Neutrophil (primary cell): ENCODE results near the gene TMTC2.

ENCODE experiments used
- H3K27ac ChIP-seq: fragments of 200-600 bp; sonication (generic); 2 replicates; pipeline ENCODE4 v1.5.1; 2016; ENCODE audit warnings: mild to moderate bottlenecking, moderate library complexity
- H3K27me3 ChIP-seq: fragments of 200-600 bp; sonication (generic); 2 replicates; pipeline ENCODE4 v1.6.0; 2016; ENCODE audit warnings: mild to moderate bottlenecking
- H3K36me3 ChIP-seq: fragments of 200-600 bp; sonication (generic); 2 replicates; pipeline ENCODE4 v1.5.1; 2017
- H3K4me1 ChIP-seq, 2 experiments: fragments of 200-600 bp in 1 of 2; sonication (generic) in 1 of 2; 1 replicate in 1 of 2; 2 replicates in 1 of 2; pipeline versions ENCODE4 v1.5.1 to v1.6.1; 2013 to 2016; ENCODE audit warnings: low read depth in 1 of 2, low read length in 1 of 2, mild to moderate bottlenecking in 1 of 2, moderate library complexity in 1 of 2; ENCODE audit not compliant: control insufficient read depth in 1 of 2, insufficient read depth in 1 of 2
- H3K4me3 ChIP-seq, 2 experiments: fragments of 200-600 bp in 1 of 2; sonication (generic) in 1 of 2; 1 replicate in 1 of 2; 2 replicates in 1 of 2; pipeline ENCODE4 v1.5.1; 2013 to 2016; ENCODE audit warnings: low read depth in 1 of 2, low read length in 1 of 2, mild to moderate bottlenecking in 1 of 2, moderate library complexity in 1 of 2
- H3K9me3 ChIP-seq: fragments of 200-600 bp; sonication (generic); 2 replicates; pipeline ENCODE4 v1.5.1; 2016
- CTCF ChIP-seq: fragments of 200-600 bp; sonication (generic); IDR thresholded peaks from 2 replicates; pipeline ENCODE4 v1.5.1; 2016; ENCODE audit warnings: antibody characterized with exemption

The TMTC2 gene

GRCh38 chr12:82898441-82898840 lies 211.7 kb downstream of the TMTC2 start:
- peaks cover 0 to 9% of the 10 kb centered on the region in 2 experiments for H3K4me1 ChIP-seq
- no peaks in the 10 kb centered on the region for H3K9me3 ChIP-seq
- H3K27ac ChIP-seq = no peak overlapping the region
- H3K27me3 ChIP-seq = no peaks in the 10 kb centered on the region
- no peaks in the 10 kb centered on the region for H3K36me3 ChIP-seq
- no peak overlapping the region for H3K4me3 ChIP-seq
- no peak for TF ChIP-seq CTCF

- Histone ChIP-seq H3K9me3 (no peaks in the 10 kb centered on the region), H3K4me3 (no peak overlapping the region), H3K4me1 (no peaks in the 10 kb centered on the region), H3K27me3 (no peaks in the 10 kb centered on the region), H3K27ac (no peak overlapping the region), H3K36me3 (no peaks in the 10 kb centered on the region)
- no peak for TF ChIP-seq CTCF
These were observed 217.6 kb downstream of the TMTC2 start for GRCh38 chr12:82904219-82904790.

- no peak for TF ChIP-seq CTCF
- Histone ChIP-seq H3K36me3 (no peaks in the 10 kb centered on the region), H3K27me3 (no peaks in the 10 kb centered on the region), H3K27ac (no peak overlapping the region), H3K9me3 (no peaks in the 10 kb centered on the region), H3K4me3 (no peak overlapping the region), H3K4me1 (peaks cover 9 to 13% of the 10 kb centered on the region in 2 experiments)
These were observed 223.7 kb downstream of the TMTC2 start for GRCh38 chr12:82910246-82910893.

GRCh38 chr12:82912406-82912805 lies 225.7 kb downstream of the TMTC2 start:
- H3K27ac ChIP-seq = peak overlapping the region; percentile 34
- no peak for TF ChIP-seq CTCF

GRCh38 chr12:82919388-82920054 lies 232.8 kb downstream of the TMTC2 start:
- no peaks in the 10 kb centered on the region for H3K27me3 ChIP-seq
- H3K9me3 ChIP-seq = no peaks in the 10 kb centered on the region
- no peaks in the 10 kb centered on the region for H3K36me3 ChIP-seq
- no peak overlapping the region for H3K4me3 ChIP-seq
- no peak for TF ChIP-seq CTCF
- H3K27ac ChIP-seq = no peak overlapping the region
- no peaks in the 10 kb centered on the region for H3K4me1 ChIP-seq

More at GRCh38 chr12:82912406-82912805, 225.7 kb downstream of the TMTC2 start:
- Histone ChIP-seq H3K27me3 (no peaks in the 10 kb centered on the region), H3K4me3 (no peak overlapping the region), H3K9me3 (no peaks in the 10 kb centered on the region), H3K36me3 (no peaks in the 10 kb centered on the region), H3K4me1 (peaks cover 9 to 13% of the 10 kb centered on the region in 2 experiments)
